C1 segment of cervical spinal cord (tissue), 14 donors: ENCODE measurements around the gene ZCCHC24.
"Not testable (repeated sequence)": the region's sequence is repeated elsewhere in the genome, so short reads cannot be mapped to it uniquely, and the experiment has no call there.

ENCODE experiments used
- DNase-seq, 14 donors: peaks; one replicate each; lab custom pipeline; 2025; lab: John Stamatoyannopoulos, UW

Gene ZCCHC24

DNA sequence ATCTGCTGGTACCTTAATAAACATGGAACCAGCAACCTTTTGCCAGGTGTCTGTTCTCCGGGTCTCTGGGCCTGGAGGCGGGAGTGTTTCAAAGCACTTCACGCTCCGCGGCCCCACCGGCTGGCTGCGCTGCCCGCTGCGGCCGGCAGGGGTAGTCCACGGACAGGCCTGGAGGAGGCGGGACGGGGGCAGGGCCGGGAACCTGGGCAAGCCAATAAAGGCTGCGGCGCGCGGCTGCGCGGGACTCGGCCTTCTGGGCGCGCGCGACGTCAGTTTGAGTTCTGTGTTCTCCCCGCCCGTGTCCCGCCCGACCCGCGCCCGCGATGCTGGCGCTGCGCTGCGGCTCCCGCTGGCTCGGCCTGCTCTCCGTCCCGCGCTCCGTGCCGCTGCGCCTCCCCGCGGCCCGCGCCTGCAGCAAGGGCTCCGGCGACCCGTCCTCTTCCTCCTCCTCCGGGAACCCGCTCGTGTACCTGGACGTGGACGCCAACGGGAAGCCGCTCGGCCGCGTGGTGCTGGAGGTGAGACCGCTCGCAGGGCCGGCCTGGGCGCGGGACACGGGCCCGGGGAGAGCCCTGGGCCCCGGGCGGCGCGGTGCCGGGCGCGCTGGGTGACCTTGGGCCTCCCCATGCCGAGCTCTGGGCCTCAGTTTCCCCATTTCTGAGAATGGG lies 98.1 kb downstream of the ZCCHC24 start, which contains the start of gene PPIF:
TSS of gene PPIF (plus strand) at position 244 of the 668 bp plus-strand sequence. CDS start at position 324, 80 bp downstream.
- peak; percentile 54 to 92 (median 85) for DNase-seq

DNA sequence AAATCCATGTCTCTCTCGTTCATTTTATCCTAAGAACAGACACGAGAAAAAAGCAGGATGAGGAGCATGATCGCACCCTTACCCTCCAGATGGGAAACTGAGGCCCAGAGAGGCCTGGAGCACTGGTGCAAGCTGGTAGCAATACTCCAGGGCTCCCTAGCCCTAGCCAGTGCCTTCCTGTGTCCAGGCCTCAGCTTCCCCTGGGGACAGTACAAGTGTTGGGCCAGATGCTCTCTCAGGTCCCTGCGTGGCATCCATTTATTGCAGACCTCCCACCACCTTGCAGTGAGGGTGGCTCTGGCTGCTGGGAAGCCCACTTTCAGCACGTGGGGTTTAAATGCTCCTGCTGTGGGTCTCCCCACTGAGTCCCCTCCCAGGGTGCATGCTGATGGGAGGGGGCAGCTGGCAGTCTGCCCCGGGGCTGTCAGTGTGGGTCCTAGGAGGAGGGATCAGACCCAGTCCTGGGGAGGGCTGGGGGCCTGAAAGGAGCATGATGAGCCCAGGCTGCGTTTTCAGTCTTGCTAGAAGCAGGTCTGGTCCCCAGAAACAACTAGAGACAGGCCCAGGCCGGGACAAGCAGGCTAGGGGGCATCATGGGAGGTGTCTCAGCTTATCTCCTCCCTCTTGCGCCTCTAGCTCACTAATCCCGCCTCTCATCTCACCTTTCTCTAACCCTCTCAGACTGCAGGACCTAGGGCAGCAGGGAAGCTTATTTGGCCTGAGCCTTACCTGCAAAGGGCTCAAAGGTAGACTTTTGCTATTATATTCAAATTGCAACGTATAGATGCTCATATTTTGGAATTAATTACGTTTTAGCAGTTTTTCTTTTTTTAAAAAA lies 98.8 kb downstream of the ZCCHC24 start:
- no peak for DNase-seq

DNA sequence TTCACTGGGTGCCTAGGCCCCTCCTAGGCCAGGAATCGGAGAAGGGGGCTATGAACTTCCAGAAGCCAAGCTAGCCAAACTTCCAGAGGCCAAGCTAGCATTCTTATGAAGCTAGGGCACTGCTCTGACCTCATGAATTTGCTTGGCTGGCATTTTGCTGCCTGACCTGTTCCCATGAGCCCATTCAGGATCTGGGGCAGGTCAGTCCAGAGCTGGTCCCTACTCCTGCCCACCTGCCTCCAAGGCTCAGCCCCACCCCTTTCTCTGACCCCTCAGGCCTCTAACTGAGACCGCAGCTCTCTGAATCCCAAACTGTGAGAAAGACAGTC lies 99.4 kb downstream of the ZCCHC24 start:
- DNase-seq, result no peak

- no peak for DNase-seq
These were observed 100.0 kb downstream of the ZCCHC24 start for GRCh38 chr10:79345241-79346011.

DNA sequence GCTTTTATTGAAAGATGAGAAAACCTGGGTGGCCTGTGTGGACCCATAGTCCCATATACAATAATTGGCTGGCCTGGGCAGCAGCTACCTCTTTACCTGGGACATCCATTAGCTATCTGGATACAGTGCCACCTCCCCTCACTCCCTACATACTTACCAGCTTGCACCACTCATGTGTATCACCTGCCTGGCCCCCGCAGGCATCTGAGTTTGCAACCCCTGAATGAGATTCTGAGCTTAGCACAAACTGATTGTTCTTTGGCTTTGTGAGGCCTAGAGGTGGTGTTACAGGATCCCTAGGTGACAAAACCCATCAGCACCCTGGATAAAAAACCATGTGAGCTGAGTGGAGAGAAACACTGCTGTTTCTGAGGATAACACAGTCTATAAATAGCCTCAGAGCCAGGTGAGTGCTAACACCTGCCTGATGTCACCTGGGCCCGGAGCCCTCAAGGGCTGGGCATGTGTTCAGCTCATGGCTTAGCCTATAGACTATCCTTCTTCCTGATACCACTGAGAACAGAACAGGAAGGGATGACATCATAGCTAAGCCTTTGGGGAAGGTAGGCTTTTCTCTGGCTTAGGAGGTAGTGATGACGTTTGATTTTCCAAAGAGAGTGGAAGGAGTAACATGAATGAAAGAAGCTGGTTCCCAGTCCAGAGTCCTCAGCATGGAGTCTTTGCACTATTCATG lies 100.8 kb downstream of the ZCCHC24 start:
- no peak for DNase-seq

DNA sequence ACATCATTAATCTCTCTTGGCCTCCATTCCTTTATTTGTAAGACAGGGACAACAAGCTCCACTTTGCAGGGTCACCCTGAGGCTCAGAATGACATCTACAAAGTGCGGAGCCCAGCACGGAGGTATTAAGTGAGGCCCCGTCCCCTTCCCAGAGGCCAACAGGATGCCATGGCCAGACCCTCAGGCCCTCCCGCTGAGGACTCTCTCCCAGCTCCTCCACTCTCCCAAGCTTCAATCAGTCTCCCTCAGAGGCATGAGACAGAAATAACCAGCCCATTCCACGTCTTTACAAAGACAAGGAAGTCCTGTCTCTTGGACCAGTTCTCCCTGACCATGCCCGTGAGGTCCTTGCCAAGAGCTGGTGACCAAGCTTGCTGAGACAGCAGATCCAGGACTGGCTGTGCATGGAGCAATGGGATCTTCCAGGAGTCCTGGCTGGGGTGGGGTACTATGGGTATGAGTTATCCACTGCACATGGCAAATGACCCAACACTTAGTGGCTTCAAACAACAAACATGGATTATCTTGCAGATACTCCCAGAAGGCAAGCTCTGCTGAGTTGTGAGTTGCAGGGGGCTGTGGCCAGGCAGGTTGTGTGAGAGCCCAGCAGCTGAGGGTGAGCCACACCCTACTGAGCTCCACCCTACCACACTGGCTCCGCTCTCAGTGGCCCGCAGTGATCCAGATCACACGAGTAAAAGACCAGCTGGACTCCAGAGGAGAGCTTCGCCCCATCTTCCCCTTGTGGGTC lies 102.4 kb downstream of the ZCCHC24 start:
- DNase-seq, result no peak

DNA sequence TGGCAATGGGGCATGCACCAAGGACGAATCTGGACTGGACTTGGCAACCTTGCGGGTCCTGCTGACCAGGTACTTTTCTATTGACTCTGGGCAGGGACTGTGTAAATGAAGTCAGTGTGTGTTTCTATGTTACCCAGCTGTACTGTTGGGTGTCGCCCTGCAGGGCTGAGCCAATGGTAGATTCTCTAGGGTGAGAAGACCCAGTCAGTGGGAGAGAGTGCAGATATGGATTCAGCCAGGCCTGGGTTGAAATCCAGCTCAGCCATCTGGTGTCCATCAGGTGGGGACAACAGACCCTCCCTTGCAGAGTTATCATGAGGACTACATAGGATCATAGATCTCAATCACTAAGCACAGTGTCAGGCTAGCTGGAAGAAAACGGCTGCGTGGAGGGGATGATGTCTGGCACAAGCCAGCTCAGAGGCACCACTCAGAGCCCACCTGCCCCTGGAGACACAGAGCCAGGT lies 103.1 kb downstream of the ZCCHC24 start:
- DNase-seq, result no peak

DNA sequence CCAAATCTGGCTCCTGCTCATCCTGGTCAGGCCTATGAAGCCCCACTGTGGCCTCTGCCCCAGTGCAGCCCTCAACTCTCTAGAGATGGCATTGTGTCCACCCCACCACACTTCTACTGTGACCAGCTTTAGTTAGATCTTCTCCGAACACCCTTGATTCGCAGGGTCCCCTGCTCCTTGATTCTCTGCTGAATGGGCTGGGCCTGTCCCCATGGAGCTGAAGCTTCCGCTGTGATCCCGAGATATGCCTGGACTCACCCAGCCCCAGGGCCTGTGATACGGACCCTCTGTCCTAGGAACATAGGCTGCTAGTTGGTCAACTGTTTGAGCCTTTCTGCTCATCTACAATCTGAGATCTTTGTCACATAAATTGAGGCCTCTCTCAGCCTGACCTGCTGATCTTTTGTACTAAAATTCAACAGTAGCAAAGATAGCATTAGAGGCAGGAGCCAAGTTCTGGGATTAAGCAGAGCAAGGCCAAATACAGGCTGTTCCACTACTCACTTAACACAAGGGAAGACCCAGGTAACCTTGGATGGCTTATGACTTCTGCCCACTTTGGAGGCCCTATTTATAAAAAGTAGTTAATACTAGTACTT lies 104.7 kb downstream of the ZCCHC24 start:
- DNase-seq, result no peak

GRCh38 chr10:79339266-79339665 lies 106.2 kb downstream of the ZCCHC24 start:
- no peak for DNase-seq

DNA sequence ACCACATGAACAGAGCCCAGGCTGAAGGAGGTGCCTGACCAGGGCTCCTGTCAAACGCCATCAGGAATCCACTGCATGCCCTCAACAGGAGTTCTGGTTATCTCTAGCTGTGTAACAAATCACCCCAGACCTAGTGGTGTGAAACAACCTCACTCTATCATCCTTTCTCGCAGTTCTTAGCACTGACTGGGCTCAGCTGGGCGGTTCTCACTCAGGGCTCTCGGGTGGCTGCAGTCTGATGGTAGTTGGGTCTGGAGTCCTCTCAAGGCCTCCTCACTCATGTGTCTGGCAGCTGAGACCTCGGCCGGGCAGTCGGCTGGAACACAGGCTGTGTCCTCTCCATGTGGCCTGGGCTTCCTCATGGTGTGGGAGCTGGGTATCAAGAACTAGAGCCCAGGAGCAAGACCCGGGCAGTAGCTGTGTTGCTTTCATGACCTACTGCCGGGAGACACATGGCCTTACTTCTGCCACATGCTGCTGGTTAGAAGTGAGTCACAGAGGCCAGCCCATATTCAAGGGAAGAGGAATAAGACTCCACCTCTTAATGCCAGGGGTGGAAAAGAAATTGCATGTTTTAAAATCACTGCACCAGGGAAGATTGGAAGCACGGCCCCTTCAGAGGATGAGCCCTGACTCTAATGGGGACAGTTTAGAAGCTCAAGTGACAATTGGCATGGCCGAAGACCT lies 107.5 kb downstream of the ZCCHC24 start:
- DNase-seq, result not testable (repeated sequence)

- peak in 1 of 14 donors; percentile 66 for DNase-seq
These were observed 108.7 kb downstream of the ZCCHC24 start for GRCh38 chr10:79336739-79337138.

DNA sequence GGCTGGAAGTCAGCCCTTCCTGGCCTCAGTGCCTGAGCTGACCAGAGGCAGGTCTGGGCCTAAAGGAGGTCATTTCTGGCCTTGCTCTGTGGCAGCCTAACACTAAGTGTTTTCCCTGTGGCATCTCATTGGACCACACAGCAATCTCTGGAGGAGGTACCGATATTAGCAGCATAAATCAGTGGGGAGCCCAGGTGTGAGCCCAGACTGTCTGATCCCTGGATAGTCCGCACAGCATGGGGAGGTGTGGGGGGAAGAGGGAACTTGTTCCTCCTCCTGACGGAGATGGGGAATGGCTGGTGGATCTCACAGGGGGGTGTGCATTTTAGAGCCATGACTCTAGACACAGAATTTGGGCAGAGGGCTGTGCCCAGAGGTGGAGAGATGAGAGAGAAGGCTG lies 109.1 kb downstream of the ZCCHC24 start:
- no peak for DNase-seq

DNA sequence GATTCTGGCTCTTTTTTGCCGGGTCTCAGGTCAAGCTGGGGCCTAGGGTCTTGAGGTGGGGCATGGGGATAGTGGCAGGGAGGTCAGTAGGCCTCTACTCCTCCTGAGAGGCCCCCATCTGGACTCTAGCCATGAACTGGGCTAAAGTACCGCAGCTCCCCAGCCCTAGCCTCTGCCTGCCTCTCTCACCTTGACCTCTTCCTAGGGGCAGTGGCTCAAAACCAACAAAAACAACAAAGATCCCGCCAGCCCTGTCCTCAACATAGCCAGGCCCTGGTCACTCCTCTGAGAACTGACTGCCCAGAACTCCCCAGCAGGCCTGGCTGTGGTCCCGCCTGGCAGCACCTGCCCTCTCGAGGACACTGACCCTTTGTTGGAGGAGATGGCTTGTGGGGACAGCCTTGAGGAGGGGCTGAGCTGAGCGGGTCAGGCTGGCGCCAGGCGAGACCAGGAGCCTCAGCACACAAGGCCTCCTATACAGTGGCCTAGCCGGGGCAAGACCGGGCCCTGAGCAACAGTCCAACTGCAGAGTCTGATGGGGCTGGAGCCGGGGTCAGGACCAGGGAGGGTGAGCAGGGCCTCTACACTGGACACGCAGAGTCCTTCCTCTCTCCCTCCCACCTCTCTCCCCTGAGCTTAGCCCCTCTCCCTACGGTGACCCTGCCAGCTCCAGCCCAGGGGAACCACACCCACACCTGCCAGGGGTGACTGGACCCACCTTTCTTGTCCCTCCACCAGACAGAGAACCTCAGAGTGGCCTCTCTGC lies 109.8 kb downstream of the ZCCHC24 start:
- DNase-seq, result peak; percentile 24 to 97 (median 86)

GRCh38 chr10:79335094-79335469 lies 110.3 kb downstream of the ZCCHC24 start:
- DNase-seq, result peak in 11 of 14 donors; percentile 35 to 87 (median 77)

- no peak for DNase-seq
These were observed 110.9 kb downstream of the ZCCHC24 start for GRCh38 chr10:79334573-79334972.

DNA sequence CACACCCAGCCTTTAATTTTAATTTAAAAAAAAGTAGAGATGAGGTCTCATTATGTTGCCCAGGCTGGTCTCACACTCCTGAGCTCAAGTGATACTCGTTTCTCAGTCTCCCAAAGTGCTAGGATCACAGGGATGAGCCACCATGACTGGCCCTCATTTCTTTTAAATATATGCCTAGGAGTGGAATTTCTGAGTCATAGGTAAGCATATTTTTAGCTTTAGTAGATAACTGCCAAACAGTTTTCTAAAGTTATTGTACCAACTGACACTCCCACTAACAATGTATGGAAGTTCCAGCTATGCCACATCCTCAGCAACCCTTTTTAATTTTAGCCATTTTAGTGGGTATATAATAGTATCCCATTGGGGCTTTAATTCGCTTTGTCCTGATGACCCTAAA lies 111.9 kb downstream of the ZCCHC24 start:
- DNase-seq, result no peak

- not testable (repeated sequence) for DNase-seq
These were observed 112.7 kb downstream of the ZCCHC24 start for GRCh38 chr10:79332610-79333315.
